NT2/D1 (cell line): ENCODE data around the gene TNS1.

Experiments
- DNase-seq: peaks from one replicate; pipeline ENCODE4 v3.0.0-alpha.2; 2011; ENCODE audit warnings: low read depth, low spot score
- H3K27me3 ChIP-seq: 2 replicates; pipeline ENCODE4 v1.6.0; 2011; ENCODE audit warnings: mild to moderate bottlenecking; ENCODE audit not compliant: insufficient read length, insufficient read depth
- H3K36me3 ChIP-seq: 2 replicates; pipeline ENCODE4 v1.6.1; 2011; ENCODE audit warnings: mild to moderate bottlenecking, low read length, mixed read lengths; ENCODE audit not compliant: insufficient read depth, insufficient read length
- H3K4me1 ChIP-seq: 2 replicates; pipeline ENCODE4 v1.5.1; 2011; ENCODE audit not compliant: insufficient read depth, insufficient read length
- H3K4me3 ChIP-seq: 2 replicates; pipeline ENCODE4 v1.5.1; 2011; ENCODE audit warnings: low read depth; ENCODE audit not compliant: insufficient read length
- H3K9ac ChIP-seq: 2 replicates; pipeline ENCODE4 v1.6.0; 2011; ENCODE audit warnings: low read depth; ENCODE audit not compliant: insufficient read length
- H3K9me3 ChIP-seq: 2 replicates; pipeline ENCODE4 v1.5.1; 2011; ENCODE audit warnings: mild to moderate bottlenecking, low read length; ENCODE audit not compliant: insufficient read depth
- SUZ12 ChIP-seq: IDR thresholded peaks from 2 replicates; pipeline ENCODE4 v1.6.1; 2011; ENCODE audit not compliant: insufficient read length, insufficient read depth; ENCODE audit errors: extremely low read depth
- YY1 ChIP-seq: IDR thresholded peaks from 2 replicates; pipeline ENCODE4 v1.6.1; 2011; ENCODE audit not compliant: insufficient read length, insufficient read depth
- ZNF274 ChIP-seq: IDR thresholded peaks from 2 replicates; pipeline ENCODE4 v1.6.1; 2011; ENCODE audit warnings: mild to moderate bottlenecking, low read depth, low read length

Gene TNS1

DNA sequence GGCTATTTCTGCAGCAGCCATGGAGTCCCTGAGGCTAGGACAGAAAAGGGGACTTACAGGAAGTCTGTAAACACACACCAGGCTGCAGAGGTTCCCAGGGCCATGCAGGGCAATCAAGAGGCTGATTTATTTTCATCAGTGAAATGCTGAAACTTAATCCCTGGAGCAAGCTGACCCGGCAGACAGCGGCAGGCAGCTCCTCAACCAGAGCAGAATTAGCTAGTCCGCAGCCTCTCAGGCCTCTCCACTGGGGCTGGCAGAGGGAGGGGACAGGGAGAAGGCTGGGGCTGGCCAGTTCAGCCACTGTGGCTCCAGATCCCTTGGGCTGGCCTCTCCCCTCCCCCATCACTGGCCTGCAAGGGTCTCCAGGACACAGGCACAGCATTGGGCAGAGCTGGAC lies 136.3 kb downstream of the TNS1 start:
- H3K4me3 ChIP-seq, result no peak overlapping the region
- no peaks in the 10 kb centered on the region for H3K9me3 ChIP-seq
- H3K27me3 ChIP-seq, result no peaks in the 10 kb centered on the region
- H3K9ac ChIP-seq, result no peak overlapping the region
- H3K36me3 ChIP-seq, result peaks cover 33% of the 10 kb centered on the region
- TF ChIP-seq YY1 (no peak), SUZ12 (no peak), ZNF274 (no peak)
- H3K4me1 ChIP-seq, result peaks cover 6% of the 10 kb centered on the region
- no peak for DNase-seq

GRCh38 chr2:217864963-217865772 lies 137.6 kb downstream of the TNS1 start:
- TF ChIP-seq YY1 (no peak), ZNF274 (no peak), SUZ12 (no peak)
- no peak for DNase-seq
- Histone ChIP-seq H3K27me3 (no peaks in the 10 kb centered on the region), H3K4me1 (peaks cover 6% of the 10 kb centered on the region), H3K9ac (no peak overlapping the region), H3K4me3 (no peak overlapping the region), H3K36me3 (peaks cover 27% of the 10 kb centered on the region), H3K9me3 (no peaks in the 10 kb centered on the region)

DNA sequence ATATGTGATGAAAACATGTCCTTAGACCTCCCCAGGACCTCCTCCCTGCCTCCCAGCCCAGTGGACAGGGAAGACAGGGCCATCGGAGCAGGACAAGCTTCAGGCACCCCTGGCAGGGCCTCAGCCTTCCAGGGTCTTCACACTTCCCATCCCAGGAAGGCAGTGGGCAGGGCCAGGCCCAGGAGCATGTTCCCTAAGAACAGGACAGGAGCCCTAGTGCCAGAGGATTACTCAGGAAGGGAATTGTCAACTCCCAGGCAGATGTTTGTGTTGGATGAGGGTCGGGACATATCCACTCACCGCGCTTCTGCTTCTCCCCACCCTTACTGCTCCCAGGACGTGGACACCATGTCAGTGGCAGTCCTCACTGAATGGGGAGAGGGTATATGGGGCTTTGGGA lies 138.9 kb downstream of the TNS1 start:
- Histone ChIP-seq H3K27me3 (no peaks in the 10 kb centered on the region), H3K4me3 (no peak overlapping the region), H3K4me1 (peaks cover 12% of the 10 kb centered on the region), H3K9ac (no peak overlapping the region), H3K36me3 (peaks cover 23% of the 10 kb centered on the region), H3K9me3 (no peaks in the 10 kb centered on the region)
- no peak for DNase-seq
- TF ChIP-seq SUZ12 (no peak), YY1 (no peak), ZNF274 (no peak)

- DNase-seq, result no peak
- no peak for TF ChIP-seq YY1
- TF ChIP-seq ZNF274, result no peak
- no peak for TF ChIP-seq SUZ12
- Histone ChIP-seq H3K9me3 (no peaks in the 10 kb centered on the region), H3K4me3 (no peak overlapping the region), H3K27me3 (no peaks in the 10 kb centered on the region), H3K9ac (no peak overlapping the region), H3K36me3 (peaks cover 23% of the 10 kb centered on the region), H3K4me1 (peaks cover 26% of the 10 kb centered on the region)
These were observed 141.4 kb downstream of the TNS1 start for GRCh38 chr2:217861334-217861877.

GRCh38 chr2:217859926-217860325 lies 142.9 kb downstream of the TNS1 start:
- TF ChIP-seq YY1, result no peak
- no peak for TF ChIP-seq ZNF274
- no peak for TF ChIP-seq SUZ12
- H3K4me1 ChIP-seq, result peaks cover 27% of the 10 kb centered on the region
- H3K27me3 ChIP-seq, result no peaks in the 10 kb centered on the region
- H3K9ac ChIP-seq, result no peak overlapping the region
- no peak for DNase-seq
- no peaks in the 10 kb centered on the region for H3K9me3 ChIP-seq
- no peak overlapping the region for H3K4me3 ChIP-seq
- H3K36me3 ChIP-seq, result peaks cover 19% of the 10 kb centered on the region

DNA sequence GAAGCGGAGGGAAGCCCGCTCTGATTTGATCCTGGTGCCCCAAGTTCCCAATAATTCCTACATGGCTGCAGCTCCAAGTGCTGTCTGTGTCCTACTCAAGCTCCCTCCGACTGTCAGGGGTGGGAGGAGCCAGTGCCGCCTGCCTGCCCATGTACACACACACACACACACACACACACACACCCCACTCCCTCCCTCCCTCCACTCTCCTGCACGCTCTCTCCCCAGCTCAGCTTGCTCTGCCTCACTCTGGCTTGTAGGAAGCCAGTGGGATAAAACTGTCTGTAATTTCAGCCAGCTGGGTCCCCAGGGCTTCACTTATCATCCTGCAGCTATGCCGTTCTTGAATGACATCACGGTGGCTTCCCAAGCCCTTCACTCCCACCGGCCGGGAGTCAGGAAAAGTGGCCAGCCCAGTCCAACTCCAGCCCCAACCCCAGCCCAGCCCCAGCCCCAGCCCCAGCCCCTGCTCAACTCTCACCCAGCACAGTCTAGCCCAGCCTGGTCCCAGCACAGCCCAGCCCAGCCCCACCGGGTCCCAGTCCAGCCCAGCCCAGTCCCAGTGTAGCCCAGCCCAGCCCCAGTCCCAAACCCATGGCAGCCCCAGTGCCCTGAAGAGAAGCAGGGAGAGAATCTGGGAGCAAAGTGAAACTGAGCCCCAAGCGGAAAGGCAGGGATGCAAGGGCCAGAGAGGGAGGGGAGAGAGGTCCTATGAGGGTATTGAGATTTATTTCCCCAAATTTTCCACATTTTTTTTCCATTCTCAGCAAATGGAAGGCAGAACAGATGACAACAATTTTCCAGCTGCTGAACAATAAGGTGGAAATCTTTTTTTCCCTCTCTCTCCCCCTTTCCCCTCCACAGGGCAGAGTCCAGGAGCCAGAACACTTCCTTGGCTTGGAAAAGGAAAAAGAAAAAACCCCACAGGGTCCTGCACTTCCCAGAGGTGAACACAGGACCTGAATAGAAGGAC lies 144.0 kb downstream of the TNS1 start:
- TF ChIP-seq SUZ12 (no peak), YY1 (no peak), ZNF274 (no peak)
- H3K4me1 ChIP-seq, result peaks cover 31% of the 10 kb centered on the region
- no peaks in the 10 kb centered on the region for H3K27me3 ChIP-seq
- peaks cover 11% of the 10 kb centered on the region for H3K36me3 ChIP-seq
- no peak for DNase-seq
- no peaks in the 10 kb centered on the region for H3K9me3 ChIP-seq
- no peak overlapping the region for H3K4me3 ChIP-seq
- H3K9ac ChIP-seq, result no peak overlapping the region
